ENCODE results near the gene NDUFS4.

GRCh38 chr5:53578854-53579253 is 18.4 kb downstream of the NDUFS4 start:
- no peak for TF ChIP-seq CTCF (conservative IDR thresholded peaks at IDR 0.05; ENCODE audit: low read depth, low read length)
- TF ChIP-seq CEBPB (IDR thresholded peaks at IDR 0.05; ENCODE audit: low read depth, low read length): no peak
- TF ChIP-seq SMC3 (IDR thresholded peaks at IDR 0.05; ENCODE audit: low read depth, low read length): no peak
- TF ChIP-seq RAD21 (IDR thresholded peaks at IDR 0.05; ENCODE audit: low read length): no peak
- TF ChIP-seq POLR2A (IDR thresholded peaks at IDR 0.05; ENCODE audit: low read depth, low read length): no peak
- TF ChIP-seq MAFK (IDR thresholded peaks at IDR 0.05; ENCODE audit: low read depth, low read length): no peak
- TF ChIP-seq, protein P1, sequence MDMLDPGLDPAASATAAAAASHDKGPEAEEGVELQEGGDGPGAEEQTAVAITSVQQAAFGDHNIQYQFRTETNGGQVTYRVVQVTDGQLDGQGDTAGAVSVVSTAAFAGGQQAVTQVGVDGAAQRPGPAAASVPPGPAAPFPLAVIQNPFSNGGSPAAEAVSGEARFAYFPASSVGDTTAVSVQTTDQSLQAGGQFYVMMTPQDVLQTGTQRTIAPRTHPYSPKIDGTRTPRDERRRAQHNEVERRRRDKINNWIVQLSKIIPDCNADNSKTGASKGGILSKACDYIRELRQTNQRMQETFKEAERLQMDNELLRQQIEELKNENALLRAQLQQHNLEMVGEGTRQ (IDR thresholded peaks at IDR 0.05; ENCODE audit: low read depth, low read length): no peak
- TF ChIP-seq RCOR1 (IDR thresholded peaks at IDR 0.05; ENCODE audit: insufficient replicate concordance, low read length): no peak
- TF ChIP-seq MXI1 (IDR thresholded peaks at IDR 0.05; ENCODE audit: borderline replicate concordance, low read depth, low read length): no peak
- no peak for TF ChIP-seq FOS (IDR thresholded peaks at IDR 0.05; ENCODE audit: low read depth, low read length)
- TF ChIP-seq, protein P2, sequence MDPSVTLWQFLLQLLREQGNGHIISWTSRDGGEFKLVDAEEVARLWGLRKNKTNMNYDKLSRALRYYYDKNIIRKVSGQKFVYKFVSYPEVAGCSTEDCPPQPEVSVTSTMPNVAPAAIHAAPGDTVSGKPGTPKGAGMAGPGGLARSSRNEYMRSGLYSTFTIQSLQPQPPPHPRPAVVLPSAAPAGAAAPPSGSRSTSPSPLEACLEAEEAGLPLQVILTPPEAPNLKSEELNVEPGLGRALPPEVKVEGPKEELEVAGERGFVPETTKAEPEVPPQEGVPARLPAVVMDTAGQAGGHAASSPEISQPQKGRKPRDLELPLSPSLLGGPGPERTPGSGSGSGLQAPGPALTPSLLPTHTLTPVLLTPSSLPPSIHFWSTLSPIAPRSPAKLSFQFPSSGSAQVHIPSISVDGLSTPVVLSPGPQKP (IDR thresholded peaks at IDR 0.05; ENCODE audit: borderline replicate concordance, low read depth, low read length): no peak
- no peak for TF ChIP-seq CHD1 (IDR thresholded peaks at IDR 0.05; ENCODE audit: low read depth, low read length)
- TF ChIP-seq BHLHE40 (IDR thresholded peaks at IDR 0.05; ENCODE audit: low read depth, low read length): no peak
